GM23248 (cell line): Measurements from ENCODE around the gene ANKEF1. TPM values are rescaled to one million over a fixed set of nuclear protein-coding genes. Genes with fewer than 3 reads are reported as not detected.
A peak's percentile ranks its signal among the peaks of the same experiment; 100 is the strongest.

Source experiments
- DNase-seq: peaks from one replicate; pipeline ENCODE4 v3.0.0-alpha.2; 2015
- H2AFZ ChIP-seq: fragments of 200-600 bp; sonication (generic); 2 replicates; pipeline ENCODE4 v1.6.1; 2016; ENCODE audit warnings: antibody characterized with exemption
- H3F3A ChIP-seq: fragments of 200-600 bp; sonication (generic); 2 replicates; pipeline ENCODE4 v1.6.1; 2016; ENCODE audit warnings: mild to moderate bottlenecking, antibody characterized with exemption, mixed run types; ENCODE audit not compliant: insufficient read depth
- H3K27ac ChIP-seq: fragments of 200-600 bp; sonication (generic); 2 replicates; pipeline ENCODE4 v1.5.1; 2016; ENCODE audit warnings: mild to moderate bottlenecking
- H3K27me3 ChIP-seq: fragments of 200-600 bp; sonication (generic); replicated peaks from 2 replicates; pipeline ENCODE4 v1.6.1; 2016; ENCODE audit warnings: mild to moderate bottlenecking; ENCODE audit not compliant: insufficient read depth
- H3K36me3 ChIP-seq: fragments of 200-600 bp; sonication (generic); 2 replicates; pipeline ENCODE4 v1.6.1; 2016; ENCODE audit warnings: low read depth, mild to moderate bottlenecking
- H3K4me1 ChIP-seq: fragments of 200-600 bp; sonication (generic); 2 replicates; pipeline ENCODE4 v1.6.1; 2016; ENCODE audit warnings: mild to moderate bottlenecking; ENCODE audit not compliant: insufficient read depth
- H3K4me2 ChIP-seq: fragments of 200-600 bp; sonication (generic); one replicate; pipeline ENCODE4 v1.6.1; 2016; ENCODE audit warnings: mild to moderate bottlenecking; ENCODE audit not compliant: unreplicated experiment
- H3K4me3 ChIP-seq: fragments of 200-600 bp; sonication (generic); 2 replicates; pipeline ENCODE4 v1.5.1; 2016; ENCODE audit warnings: mild to moderate bottlenecking
- H3K79me2 ChIP-seq: fragments of 200-600 bp; sonication (generic); 2 replicates; pipeline ENCODE4 v1.6.1; 2016; ENCODE audit warnings: mild to moderate bottlenecking; ENCODE audit not compliant: insufficient read depth
- H3K9ac ChIP-seq: fragments of 200-600 bp; sonication (generic); 2 replicates; pipeline ENCODE4 v1.6.1; 2016; ENCODE audit warnings: mild to moderate bottlenecking
- H3K9me2 ChIP-seq: fragments of 200-600 bp; sonication (generic); 2 replicates; pipeline ENCODE4 v1.6.1; 2016; ENCODE audit warnings: mixed run types, mild to moderate bottlenecking, moderate library complexity; ENCODE audit not compliant: insufficient read depth
- H3K9me3 ChIP-seq: fragments of 200-600 bp; sonication (generic); one replicate; pipeline ENCODE4 v1.6.1; 2017; ENCODE audit warnings: low read depth
- H4K20me1 ChIP-seq: fragments of 200-600 bp; sonication (generic); 2 replicates; pipeline ENCODE4 v1.6.0; 2016; ENCODE audit not compliant: insufficient read depth
- EZH2 ChIP-seq: fragments of 200-600 bp; sonication (generic); IDR thresholded peaks from 2 replicates; pipeline ENCODE4 v1.6.1; 2018; ENCODE audit warnings: antibody characterized with exemption, mild to moderate bottlenecking; ENCODE audit not compliant: insufficient read depth, poor library complexity, severe bottlenecking
- EZH2phosphoT487 ChIP-seq: fragments of 200-600 bp; sonication (generic); IDR thresholded peaks from 2 replicates; pipeline ENCODE4 v1.6.1; 2018; ENCODE audit warnings: antibody characterized with exemption, moderate library complexity, mild to moderate bottlenecking, low read depth; ENCODE audit not compliant: insufficient read depth
- WGBS, 2 experiments: methylation state at CpG; one replicate each; pipeline ENCODE4 v1.1.6; 2015 to 2017; ENCODE audit warnings: low lambda C conversion rate in 2 of 2, low coverage in 1 of 2; ENCODE audit errors: missing lambda C conversion rate in 2 of 2; 5-methylcytosine and 5-hydroxymethylcytosine counted together
- in situ Hi-C: fragments of 300-500 bp; cut with MboI; formaldehyde crosslinking; loops from 2 replicates; pipeline ENCODE4 v1.15.0; 2020
- polyA plus RNA-seq: library from polyadenylated mRNA; unstranded; fragments of >200 nt; fragmentation: Nextera tagmentation; extraction: Ambion mirVana; gene quantifications from 2 replicates; pipeline ENCODE4 v1.2.1, GENCODE V29; 2016
- total RNA-seq: library from RNA; depleted of rRNA; stranded (reverse); fragments of >200 nt; shearing (Covaris generic); gene quantifications from 2 replicates; pipeline ENCODE4 v1.2.3, GENCODE V29; 2014

Gene ANKEF1
- total and polyA plus RNA-seq, 2 experiments from 2014 or later: 0.06 to 0.22 TPM

DNA sequence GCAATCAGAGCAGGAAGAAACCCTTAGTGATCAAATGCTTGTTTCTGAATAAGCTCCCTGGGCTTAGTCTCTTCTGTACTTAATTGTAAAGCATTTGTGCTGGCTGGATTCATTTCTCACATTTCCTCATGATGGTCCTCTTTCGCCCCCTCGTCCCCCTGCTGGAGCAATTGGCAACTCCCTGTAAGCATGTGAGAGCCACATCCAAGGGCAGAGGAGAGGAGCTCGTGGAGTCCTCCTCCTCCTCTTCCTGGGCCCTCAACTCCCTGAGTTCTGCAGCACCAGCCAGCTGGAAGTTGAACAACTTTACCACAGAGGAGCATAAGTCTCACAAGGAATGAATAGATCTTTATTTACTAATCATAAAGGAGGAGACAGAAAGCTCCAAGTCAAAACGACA lies 12.6 kb downstream of the ANKEF1 start:
- no peaks in the 10 kb centered on the region for H3K36me3 ChIP-seq
- H2AFZ ChIP-seq: no peak overlapping the region
- H3K4me2 ChIP-seq: no peak overlapping the region
- 12 to 14% methylated on average over 4 of the region's 4 CpGs for WGBS, 2 experiments
- no peaks in the 10 kb centered on the region for H3F3A ChIP-seq
- no peaks in the 10 kb centered on the region for H3K4me1 ChIP-seq
- no peak overlapping the region for H3K4me3 ChIP-seq
- no peaks in the 10 kb centered on the region for H3K9me3 ChIP-seq
- TF ChIP-seq EZH2 (no peak), EZH2phosphoT487 (no peak)
- no peaks in the 10 kb centered on the region for H3K27me3 ChIP-seq
- in situ Hi-C loops: no loop called here
- H3K9ac ChIP-seq: no peak overlapping the region
- peak; percentile 4 for DNase-seq
- H4K20me1 ChIP-seq: no peaks in the 10 kb centered on the region
- no peak overlapping the region for H3K27ac ChIP-seq
- no peaks in the 10 kb centered on the region for H3K79me2 ChIP-seq
- no peaks in the 10 kb centered on the region for H3K9me2 ChIP-seq

GRCh38 chr20:10051185-10051584 lies 16.4 kb downstream of the ANKEF1 start:
- Histone ChIP-seq H3F3A (no peaks in the 10 kb centered on the region), H3K36me3 (no peaks in the 10 kb centered on the region), H3K27ac (no peak overlapping the region), H2AFZ (no peak overlapping the region), H3K9me2 (no peaks in the 10 kb centered on the region), H3K4me3 (no peak overlapping the region), H3K9ac (no peak overlapping the region), H4K20me1 (no peaks in the 10 kb centered on the region), H3K9me3 (no peaks in the 10 kb centered on the region), H3K79me2 (no peaks in the 10 kb centered on the region), H3K4me2 (no peak overlapping the region), H3K4me1 (no peaks in the 10 kb centered on the region), H3K27me3 (no peaks in the 10 kb centered on the region)
- 59 to 84% methylated on average over 1 of the region's 1 CpG for WGBS, 2 experiments
- no peak for DNase-seq
- TF ChIP-seq EZH2phosphoT487: no peak
- no peak for TF ChIP-seq EZH2
- in situ Hi-C loops: no loop called here

GRCh38 chr20:10059006-10059405 lies 24.2 kb downstream of the ANKEF1 start:
- in situ Hi-C loops: no loop called here
- no peaks in the 10 kb centered on the region for H3F3A ChIP-seq
- H3K9me3 ChIP-seq: no peaks in the 10 kb centered on the region
- 54 to 63% methylated on average over 2 of the region's 2 CpGs for WGBS, 2 experiments
- no peak for DNase-seq
- no peak overlapping the region for H3K4me3 ChIP-seq
- H3K79me2 ChIP-seq: no peaks in the 10 kb centered on the region
- no peak overlapping the region for H3K4me2 ChIP-seq
- peaks cover 29% of the 10 kb centered on the region; the same call in 1 of the 2 replicates for H3K27me3 ChIP-seq
- no peaks in the 10 kb centered on the region for H4K20me1 ChIP-seq
- H3K9ac ChIP-seq: no peak overlapping the region
- no peaks in the 10 kb centered on the region for H3K4me1 ChIP-seq
- H3K36me3 ChIP-seq: no peaks in the 10 kb centered on the region
- H3K27ac ChIP-seq: no peak overlapping the region
- TF ChIP-seq EZH2phosphoT487: no peak
- TF ChIP-seq EZH2: no peak
- no peak overlapping the region for H2AFZ ChIP-seq
- H3K9me2 ChIP-seq: no peaks in the 10 kb centered on the region

GRCh38 chr20:10060226-10060625 lies 25.4 kb downstream of the ANKEF1 start:
- Histone ChIP-seq H3K9me3 (no peaks in the 10 kb centered on the region), H3K4me1 (no peaks in the 10 kb centered on the region), H3K4me2 (no peak overlapping the region), H3K79me2 (no peaks in the 10 kb centered on the region), H3K27ac (no peak overlapping the region), H3K4me3 (no peak overlapping the region), H3K36me3 (no peaks in the 10 kb centered on the region), H3K27me3 (peaks cover 29% of the 10 kb centered on the region; the same call in 1 of the 2 replicates), H3K9ac (no peak overlapping the region), H3F3A (no peaks in the 10 kb centered on the region), H4K20me1 (no peaks in the 10 kb centered on the region), H3K9me2 (no peaks in the 10 kb centered on the region), H2AFZ (no peak overlapping the region)
- in situ Hi-C loops: no loop called here
- no peak for DNase-seq
- WGBS, 2 experiments: 58 to 62% methylated on average over 8 of the region's 8 CpGs
- TF ChIP-seq EZH2 (no peak), EZH2phosphoT487 (no peak)

DNA sequence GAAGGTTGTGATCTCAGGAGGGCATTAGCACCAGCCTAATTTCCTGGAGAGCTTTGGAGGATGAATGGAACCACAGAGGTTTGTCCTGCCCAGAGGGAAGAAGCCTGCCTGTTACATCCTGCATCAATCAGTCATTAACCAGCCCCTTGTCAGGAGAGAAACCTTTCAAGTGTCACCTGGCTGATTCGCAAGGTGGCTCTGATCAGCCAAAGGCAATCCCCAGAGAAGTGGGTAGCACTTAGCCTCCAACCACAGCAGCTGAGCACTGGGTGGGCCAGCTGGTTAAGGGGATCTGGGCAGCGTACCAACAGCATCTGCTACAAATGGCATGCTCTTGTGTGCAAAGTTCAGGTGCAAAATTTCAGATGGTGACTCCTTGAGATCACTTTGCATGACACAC lies 26.9 kb downstream of the ANKEF1 start:
- Histone ChIP-seq H3K4me3 (no peak overlapping the region), H3K9me2 (no peaks in the 10 kb centered on the region), H3K36me3 (no peaks in the 10 kb centered on the region), H3K9ac (no peak overlapping the region), H3F3A (no peaks in the 10 kb centered on the region), H4K20me1 (no peaks in the 10 kb centered on the region), H3K79me2 (no peaks in the 10 kb centered on the region), H3K27me3 (peaks cover 29% of the 10 kb centered on the region; the same call in 1 of the 2 replicates), H2AFZ (no peak overlapping the region), H3K4me2 (no peak overlapping the region), H3K9me3 (no peaks in the 10 kb centered on the region), H3K27ac (no peak overlapping the region), H3K4me1 (no peaks in the 10 kb centered on the region)
- in situ Hi-C loops: no loop called here
- TF ChIP-seq EZH2: no peak
- TF ChIP-seq EZH2phosphoT487: no peak
- DNase-seq: no peak
- WGBS, 2 experiments: 48 to 56% methylated on average over 2 of the region's 2 CpGs
